Measurements from ENCODE around the gene XPO4.

XPO4 gene

DNA sequence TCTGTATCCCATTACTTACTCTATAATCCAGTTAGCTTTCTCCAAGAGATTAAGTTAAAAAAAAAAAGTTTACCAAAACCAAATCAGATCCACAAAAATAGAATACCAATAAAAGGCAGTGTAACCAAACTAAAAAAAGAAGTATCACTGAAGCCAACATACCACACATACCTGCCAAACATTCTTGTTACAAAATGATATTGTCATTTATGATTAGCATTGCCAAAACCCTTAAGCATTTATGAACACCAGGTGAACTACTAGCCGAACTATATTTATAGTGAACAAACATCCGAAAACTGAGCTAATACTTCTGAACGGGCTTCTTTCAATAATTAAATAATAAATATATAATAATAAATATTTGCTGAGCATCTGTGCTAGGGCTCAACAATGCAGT lies 69.7 kb downstream of the XPO4 start:
- DNase-seq (ENCODE audit: low read depth in 1 of 2, low spot score in 1 of 2), result no peak
- Histone ChIP-seq H3K4me3 (replicated peaks; ENCODE audit: insufficient read depth, low read length) (no peak overlapping the region), H3K27me3 (ENCODE audit: insufficient read depth, poor library complexity, severe bottlenecking) (no peaks in the 10 kb centered on the region), H3K27ac (replicated peaks) (no peak overlapping the region)
- TF ChIP-seq SPI1 (IDR thresholded peaks at IDR 0.05; ENCODE audit: borderline replicate concordance, low read depth) (no peak), POLR2AphosphoS5 (IDR thresholded peaks at IDR 0.05; ENCODE audit: low read depth) (no peak), GABPA (IDR thresholded peaks at IDR 0.05; ENCODE audit: low read depth) (no peak)
- TF ChIP-seq, protein P1, sequence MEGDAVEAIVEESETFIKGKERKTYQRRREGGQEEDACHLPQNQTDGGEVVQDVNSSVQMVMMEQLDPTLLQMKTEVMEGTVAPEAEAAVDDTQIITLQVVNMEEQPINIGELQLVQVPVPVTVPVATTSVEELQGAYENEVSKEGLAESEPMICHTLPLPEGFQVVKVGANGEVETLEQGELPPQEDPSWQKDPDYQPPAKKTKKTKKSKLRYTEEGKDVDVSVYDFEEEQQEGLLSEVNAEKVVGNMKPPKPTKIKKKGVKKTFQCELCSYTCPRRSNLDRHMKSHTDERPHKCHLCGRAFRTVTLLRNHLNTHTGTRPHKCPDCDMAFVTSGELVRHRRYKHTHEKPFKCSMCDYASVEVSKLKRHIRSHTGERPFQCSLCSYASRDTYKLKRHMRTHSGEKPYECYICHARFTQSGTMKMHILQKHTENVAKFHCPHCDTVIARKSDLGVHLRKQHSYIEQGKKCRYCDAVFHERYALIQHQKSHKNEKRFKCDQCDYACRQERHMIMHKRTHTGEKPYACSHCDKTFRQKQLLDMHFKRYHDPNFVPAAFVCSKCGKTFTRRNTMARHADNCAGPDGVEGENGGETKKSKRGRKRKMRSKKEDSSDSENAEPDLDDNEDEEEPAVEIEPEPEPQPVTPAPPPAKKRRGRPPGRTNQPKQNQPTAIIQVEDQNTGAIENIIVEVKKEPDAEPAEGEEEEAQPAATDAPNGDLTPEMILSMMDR (IDR thresholded peaks at IDR 0.05; ENCODE audit: insufficient read depth, low read length), result no peak
- TF ChIP-seq, protein P2, sequence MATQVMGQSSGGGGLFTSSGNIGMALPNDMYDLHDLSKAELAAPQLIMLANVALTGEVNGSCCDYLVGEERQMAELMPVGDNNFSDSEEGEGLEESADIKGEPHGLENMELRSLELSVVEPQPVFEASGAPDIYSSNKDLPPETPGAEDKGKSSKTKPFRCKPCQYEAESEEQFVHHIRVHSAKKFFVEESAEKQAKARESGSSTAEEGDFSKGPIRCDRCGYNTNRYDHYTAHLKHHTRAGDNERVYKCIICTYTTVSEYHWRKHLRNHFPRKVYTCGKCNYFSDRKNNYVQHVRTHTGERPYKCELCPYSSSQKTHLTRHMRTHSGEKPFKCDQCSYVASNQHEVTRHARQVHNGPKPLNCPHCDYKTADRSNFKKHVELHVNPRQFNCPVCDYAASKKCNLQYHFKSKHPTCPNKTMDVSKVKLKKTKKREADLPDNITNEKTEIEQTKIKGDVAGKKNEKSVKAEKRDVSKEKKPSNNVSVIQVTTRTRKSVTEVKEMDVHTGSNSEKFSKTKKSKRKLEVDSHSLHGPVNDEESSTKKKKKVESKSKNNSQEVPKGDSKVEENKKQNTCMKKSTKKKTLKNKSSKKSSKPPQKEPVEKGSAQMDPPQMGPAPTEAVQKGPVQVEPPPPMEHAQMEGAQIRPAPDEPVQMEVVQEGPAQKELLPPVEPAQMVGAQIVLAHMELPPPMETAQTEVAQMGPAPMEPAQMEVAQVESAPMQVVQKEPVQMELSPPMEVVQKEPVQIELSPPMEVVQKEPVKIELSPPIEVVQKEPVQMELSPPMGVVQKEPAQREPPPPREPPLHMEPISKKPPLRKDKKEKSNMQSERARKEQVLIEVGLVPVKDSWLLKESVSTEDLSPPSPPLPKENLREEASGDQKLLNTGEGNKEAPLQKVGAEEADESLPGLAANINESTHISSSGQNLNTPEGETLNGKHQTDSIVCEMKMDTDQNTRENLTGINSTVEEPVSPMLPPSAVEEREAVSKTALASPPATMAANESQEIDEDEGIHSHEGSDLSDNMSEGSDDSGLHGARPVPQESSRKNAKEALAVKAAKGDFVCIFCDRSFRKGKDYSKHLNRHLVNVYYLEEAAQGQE (IDR thresholded peaks at IDR 0.05; ENCODE audit: insufficient replicate concordance, low read depth), result no peak

DNA sequence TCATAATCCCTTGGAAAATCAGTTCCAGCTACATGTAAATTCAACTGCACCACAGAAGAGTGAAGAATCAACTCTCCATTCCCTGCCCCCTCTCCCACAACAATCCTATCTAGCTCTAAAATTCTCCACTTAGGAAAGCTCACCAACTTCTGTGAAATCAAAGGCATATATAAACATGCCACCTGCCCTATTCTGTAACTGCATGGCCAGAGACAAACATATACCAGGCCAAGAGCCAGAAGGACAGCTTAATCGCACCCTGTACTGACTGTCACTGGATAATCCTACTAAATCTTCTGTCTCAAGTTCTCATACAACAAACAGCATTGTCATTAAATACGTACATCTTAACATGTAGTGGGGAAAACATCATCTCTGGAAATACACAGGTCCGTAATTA lies 70.6 kb downstream of the XPO4 start:
- H3K27ac ChIP-seq (replicated peaks), result no peak overlapping the region
- H3K27me3 ChIP-seq (ENCODE audit: insufficient read depth, poor library complexity, severe bottlenecking), result no peaks in the 10 kb centered on the region
- no peak overlapping the region for H3K4me3 ChIP-seq (replicated peaks; ENCODE audit: insufficient read depth, low read length)
- TF ChIP-seq SPI1 (IDR thresholded peaks at IDR 0.05; ENCODE audit: borderline replicate concordance, low read depth), result no peak
- TF ChIP-seq GABPA (IDR thresholded peaks at IDR 0.05; ENCODE audit: low read depth), result no peak
- TF ChIP-seq POLR2AphosphoS5 (IDR thresholded peaks at IDR 0.05; ENCODE audit: low read depth), result no peak
- TF ChIP-seq, protein P1 (IDR thresholded peaks at IDR 0.05; ENCODE audit: insufficient read depth, low read length), result no peak
- TF ChIP-seq, protein P2 (IDR thresholded peaks at IDR 0.05; ENCODE audit: insufficient replicate concordance, low read depth), result no peak
- DNase-seq (ENCODE audit: low read depth in 1 of 2, low spot score in 1 of 2), result no peak

DNA sequence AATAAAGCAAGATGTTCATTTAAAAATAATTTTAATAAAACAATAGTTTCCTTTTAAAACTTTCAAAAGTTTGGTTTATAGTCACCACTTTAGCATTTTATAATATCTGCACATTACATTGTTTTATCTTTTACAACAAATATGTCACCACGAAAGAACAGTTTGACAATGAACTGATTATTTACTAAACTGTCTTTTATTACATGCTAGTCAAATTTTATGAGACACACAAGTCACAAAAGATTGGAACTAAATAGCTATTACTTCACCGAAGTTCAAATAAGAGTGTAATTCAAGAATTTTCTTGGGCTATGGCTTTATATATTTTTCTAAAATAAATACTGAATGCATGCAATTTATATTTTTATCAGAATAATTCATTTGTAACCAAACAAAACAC lies 71.3 kb downstream of the XPO4 start:
- no peak for DNase-seq (ENCODE audit: low read depth in 1 of 2, low spot score in 1 of 2)
- no peak overlapping the region for H3K4me3 ChIP-seq (replicated peaks; ENCODE audit: insufficient read depth, low read length)
- no peaks in the 10 kb centered on the region for H3K27me3 ChIP-seq (ENCODE audit: insufficient read depth, poor library complexity, severe bottlenecking)
- no peak for TF ChIP-seq SPI1 (IDR thresholded peaks at IDR 0.05; ENCODE audit: borderline replicate concordance, low read depth)
- no peak for TF ChIP-seq POLR2AphosphoS5 (IDR thresholded peaks at IDR 0.05; ENCODE audit: low read depth)
- TF ChIP-seq, protein P2 (IDR thresholded peaks at IDR 0.05; ENCODE audit: insufficient replicate concordance, low read depth), result no peak
- TF ChIP-seq, protein P1 (IDR thresholded peaks at IDR 0.05; ENCODE audit: insufficient read depth, low read length), result no peak
- no peak for TF ChIP-seq GABPA (IDR thresholded peaks at IDR 0.05; ENCODE audit: low read depth)
- no peak overlapping the region for H3K27ac ChIP-seq (replicated peaks)
